Panc1 (cell line): ENCODE measurements around the gene FAM83G.

Experiments
- CTCF ChIP-seq: fragments of 450-650 bp; IDR thresholded peaks from 2 replicates; pipeline ENCODE4 v1.5.1; 2017; ENCODE audit warnings: mild to moderate bottlenecking
- POLR2AphosphoS5 ChIP-seq: IDR thresholded peaks from 2 replicates; pipeline ENCODE4 v1.6.1; 2012; ENCODE audit warnings: mild to moderate bottlenecking, low read depth, low read length, moderate library complexity
- REST ChIP-seq, 2 experiments: IDR thresholded peaks; 2 replicates each; pipeline ENCODE4 v1.6.1; 2011 to 2012; ENCODE audit warnings: low read depth in 2 of 2, control low read depth in 1 of 2, low read length in 1 of 2, mild to moderate bottlenecking in 1 of 2, moderate library complexity in 1 of 2; ENCODE audit not compliant: insufficient read depth in 1 of 2
- TCF7L2 ChIP-seq: IDR thresholded peaks from 2 replicates; pipeline ENCODE4 v1.6.1; 2011; ENCODE audit warnings: mild to moderate bottlenecking, low read depth, low read length, inconsistent platforms

- TF ChIP-seq CTCF = no peak
- no peak for TF ChIP-seq POLR2AphosphoS5
- TF ChIP-seq TCF7L2 = no peak
- TF ChIP-seq REST (IDR thresholded peaks at IDR 0.05; ENCODE audit: insufficient read depth in 1 of 2, low read depth in 2 of 2, low read length in 1 of 2) = no peak
Measured at GRCh38 chr17:19017804-19018599, 13.4 kb upstream of the FAM83G start.
